Nephron progenitor cell (in vitro differentiated cells): ENCODE data around the gene SLC35F1.
"Not testable (repeated sequence)": the region's sequence is repeated elsewhere in the genome, so short reads cannot be mapped to it uniquely, and the experiment has no call there.

Experiments
- DNase-seq: peaks from one replicate; pipeline ENCODE4 v3.0.0; 2021
- H3K27ac Mint-ChIP-seq: 2 replicates; pipeline ENCODE4 v1.8.0; 2021; ENCODE audit warnings: mild to moderate bottlenecking, moderate library complexity, mixed read lengths
- H3K27me3 Mint-ChIP-seq: 2 replicates; pipeline ENCODE4 v1.8.0; 2021; ENCODE audit warnings: mild to moderate bottlenecking, low read depth, mixed read lengths; ENCODE audit not compliant: poor library complexity
- H3K36me3 Mint-ChIP-seq: 2 replicates; pipeline ENCODE4 v1.8.0; 2021; ENCODE audit warnings: low read depth, mixed read lengths
- H3K4me1 Mint-ChIP-seq: 2 replicates; pipeline ENCODE4 v1.8.0; 2021; ENCODE audit warnings: mixed read lengths
- H3K4me3 Mint-ChIP-seq: 2 replicates; pipeline ENCODE4 v1.8.0; 2021; ENCODE audit warnings: mild to moderate bottlenecking, moderate library complexity, mixed read lengths
- H3K9me3 Mint-ChIP-seq: 2 replicates; pipeline ENCODE4 v1.8.0; 2021; ENCODE audit warnings: mild to moderate bottlenecking, moderate library complexity, mixed read lengths
- TF ChIP-seq, protein P1 (sequence below): fragments of 200-600 bp; sonication (generic); IDR thresholded peaks from 2 replicates; pipeline ENCODE4 v1.5.0; 2021; ENCODE audit warnings: antibody characterized with exemption

The SLC35F1 gene

DNA sequence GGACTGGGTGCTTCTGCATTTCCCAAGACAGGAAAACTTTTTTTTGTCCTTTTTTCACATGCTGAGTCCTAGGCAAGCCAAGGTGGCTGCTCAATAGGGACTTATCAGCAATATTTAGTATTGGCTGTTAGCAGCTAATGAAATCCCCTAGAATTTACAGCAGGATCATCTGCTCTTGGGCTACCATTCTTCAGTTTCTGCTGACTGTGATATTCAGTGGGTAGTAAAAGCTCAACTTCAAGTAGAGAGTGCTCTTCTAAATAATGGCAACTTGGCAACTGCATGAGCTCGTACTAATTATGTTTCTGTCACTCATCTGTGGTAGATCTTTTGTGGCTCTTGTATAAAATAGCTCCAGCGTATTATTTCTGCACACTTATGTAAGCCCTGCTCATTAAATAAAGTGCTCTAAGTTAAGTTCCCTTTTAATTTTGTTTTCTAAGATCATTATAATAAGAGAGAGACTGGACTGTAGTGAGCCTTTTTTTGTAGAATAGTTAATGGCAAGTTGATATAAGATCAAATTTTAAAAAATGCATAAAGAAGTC lies 110.3 kb downstream of the SLC35F1 start:
- H3K4me3 Mint-ChIP-seq = no peak overlapping the region
- H3K36me3 Mint-ChIP-seq = no peaks in the 10 kb centered on the region
- TF ChIP-seq, protein P1, sequence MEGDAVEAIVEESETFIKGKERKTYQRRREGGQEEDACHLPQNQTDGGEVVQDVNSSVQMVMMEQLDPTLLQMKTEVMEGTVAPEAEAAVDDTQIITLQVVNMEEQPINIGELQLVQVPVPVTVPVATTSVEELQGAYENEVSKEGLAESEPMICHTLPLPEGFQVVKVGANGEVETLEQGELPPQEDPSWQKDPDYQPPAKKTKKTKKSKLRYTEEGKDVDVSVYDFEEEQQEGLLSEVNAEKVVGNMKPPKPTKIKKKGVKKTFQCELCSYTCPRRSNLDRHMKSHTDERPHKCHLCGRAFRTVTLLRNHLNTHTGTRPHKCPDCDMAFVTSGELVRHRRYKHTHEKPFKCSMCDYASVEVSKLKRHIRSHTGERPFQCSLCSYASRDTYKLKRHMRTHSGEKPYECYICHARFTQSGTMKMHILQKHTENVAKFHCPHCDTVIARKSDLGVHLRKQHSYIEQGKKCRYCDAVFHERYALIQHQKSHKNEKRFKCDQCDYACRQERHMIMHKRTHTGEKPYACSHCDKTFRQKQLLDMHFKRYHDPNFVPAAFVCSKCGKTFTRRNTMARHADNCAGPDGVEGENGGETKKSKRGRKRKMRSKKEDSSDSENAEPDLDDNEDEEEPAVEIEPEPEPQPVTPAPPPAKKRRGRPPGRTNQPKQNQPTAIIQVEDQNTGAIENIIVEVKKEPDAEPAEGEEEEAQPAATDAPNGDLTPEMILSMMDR = no peak
- H3K27me3 Mint-ChIP-seq = no peaks in the 10 kb centered on the region
- H3K9me3 Mint-ChIP-seq = no peaks in the 10 kb centered on the region
- DNase-seq = no peak
- no peaks in the 10 kb centered on the region for H3K4me1 Mint-ChIP-seq
- no peak overlapping the region for H3K27ac Mint-ChIP-seq

DNA sequence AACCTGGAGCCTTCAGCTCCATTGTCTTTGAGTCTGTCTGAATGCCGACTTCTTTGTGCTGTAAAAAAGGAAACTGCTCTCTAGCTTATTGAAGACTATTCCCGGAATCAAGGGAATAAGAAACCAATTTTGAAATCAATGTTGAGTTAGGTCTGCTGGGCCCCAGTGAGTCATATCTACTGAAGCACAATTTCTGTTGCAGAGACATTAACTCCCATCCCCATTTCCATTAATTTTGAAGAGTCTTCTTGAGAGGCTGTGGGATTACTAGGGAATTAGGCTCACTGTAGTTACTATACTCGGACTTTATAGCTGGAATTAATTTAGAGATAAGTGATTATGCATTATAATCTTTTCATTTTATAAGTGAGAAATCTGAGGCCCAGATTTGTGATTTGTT lies 116.7 kb downstream of the SLC35F1 start:
- no peak for DNase-seq
- Mint-ChIP-seq H3K36me3 (no peaks in the 10 kb centered on the region), H3K4me3 (no peak overlapping the region), H3K9me3 (no peaks in the 10 kb centered on the region), H3K27me3 (peaks cover 3% of the 10 kb centered on the region), H3K4me1 (no peaks in the 10 kb centered on the region), H3K27ac (no peak overlapping the region)
- TF ChIP-seq, protein P1 = no peak

DNA sequence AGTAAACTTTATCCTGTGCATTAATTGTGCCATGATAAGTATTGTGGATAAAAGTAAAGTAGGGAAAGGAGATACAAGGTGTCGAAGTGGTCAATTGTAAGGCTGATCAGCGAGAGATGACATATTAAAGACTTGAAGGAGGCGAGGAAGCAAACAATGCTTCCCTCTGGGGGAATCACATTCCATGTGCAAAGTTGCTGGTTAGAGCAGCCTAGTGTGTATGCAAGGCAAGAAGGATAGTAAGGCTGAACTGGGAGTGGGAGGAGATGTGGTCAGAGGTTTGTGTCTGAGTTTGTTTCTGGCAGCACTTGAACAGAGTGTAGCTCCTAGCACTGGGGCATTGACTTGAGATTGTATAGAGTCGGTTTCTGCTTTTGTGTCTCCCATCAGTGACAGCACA lies 122.9 kb downstream of the SLC35F1 start:
- peaks cover 3% of the 10 kb centered on the region for H3K27me3 Mint-ChIP-seq
- H3K36me3 Mint-ChIP-seq = no peaks in the 10 kb centered on the region
- no peak overlapping the region for H3K27ac Mint-ChIP-seq
- no peak overlapping the region for H3K4me3 Mint-ChIP-seq
- DNase-seq = no peak
- no peaks in the 10 kb centered on the region for H3K4me1 Mint-ChIP-seq
- TF ChIP-seq, protein P1 = no peak
- peaks cover 1% of the 10 kb centered on the region for H3K9me3 Mint-ChIP-seq

DNA sequence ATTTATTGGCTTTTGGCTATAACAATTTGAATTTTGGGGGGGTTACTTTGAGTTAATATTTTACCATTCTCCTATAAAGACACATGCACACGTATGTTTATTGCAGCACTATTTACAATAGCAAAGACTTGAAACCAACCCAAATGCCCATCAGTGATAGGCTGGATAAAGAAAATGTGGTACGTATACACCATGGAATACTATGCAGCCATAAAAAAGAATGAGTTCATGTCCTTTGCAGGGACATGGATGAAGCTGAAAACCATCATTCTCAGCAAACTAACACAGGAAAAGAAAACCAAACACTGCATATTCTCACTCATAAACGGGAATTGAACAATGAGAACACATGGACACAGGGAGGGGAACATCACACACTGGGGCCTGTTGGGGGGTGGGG lies 130.4 kb downstream of the SLC35F1 start:
- not testable (repeated sequence) for H3K27me3 Mint-ChIP-seq, H3K4me3 Mint-ChIP-seq, DNase-seq, H3K4me1 Mint-ChIP-seq, H3K36me3 Mint-ChIP-seq, H3K27ac Mint-ChIP-seq
- peaks cover 24% of the 10 kb centered on the region for H3K9me3 Mint-ChIP-seq

DNA sequence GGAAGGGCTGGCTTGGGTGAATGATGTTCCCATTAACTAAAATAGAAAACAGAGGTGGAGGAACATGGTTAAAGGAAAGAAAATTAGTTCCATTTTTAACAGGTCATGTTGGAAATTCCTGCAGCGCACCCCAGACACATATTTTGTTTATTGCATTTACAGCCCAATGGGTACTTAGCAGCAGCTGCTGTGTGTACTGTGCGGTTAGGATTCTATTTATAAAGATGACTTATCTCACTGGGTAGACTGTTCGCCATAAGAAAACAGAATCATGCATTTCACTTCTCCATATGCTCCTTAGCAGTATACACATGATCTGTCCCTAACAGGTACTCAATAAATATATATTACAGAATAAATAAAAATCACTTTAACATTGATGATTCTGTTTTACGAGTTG lies 135.8 kb downstream of the SLC35F1 start:
- H3K4me3 Mint-ChIP-seq = no peak overlapping the region
- H3K27me3 Mint-ChIP-seq = no peaks in the 10 kb centered on the region
- TF ChIP-seq, protein P1 = no peak
- no peak overlapping the region for H3K27ac Mint-ChIP-seq
- H3K4me1 Mint-ChIP-seq = peaks cover 12% of the 10 kb centered on the region
- no peaks in the 10 kb centered on the region for H3K9me3 Mint-ChIP-seq
- no peaks in the 10 kb centered on the region for H3K36me3 Mint-ChIP-seq
- DNase-seq = no peak

DNA sequence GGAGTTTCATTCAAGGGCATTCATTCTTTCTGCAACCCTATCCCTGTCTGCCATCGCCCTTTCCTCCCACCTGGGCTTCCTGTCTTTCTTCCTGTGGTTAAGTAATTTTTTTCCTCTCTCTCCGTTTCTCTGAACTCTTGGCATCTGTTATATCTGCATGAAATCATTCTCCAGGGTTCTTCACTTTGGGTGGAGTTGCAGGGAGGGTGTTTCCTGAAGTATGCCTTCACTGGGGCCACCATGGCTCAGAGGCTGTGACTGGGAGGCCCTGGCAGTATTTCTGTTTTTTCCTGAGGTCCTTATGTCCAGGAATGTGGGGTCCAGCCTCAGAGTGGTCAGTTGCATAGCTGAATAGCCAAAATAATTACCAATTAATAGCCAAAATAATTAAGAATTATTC lies 137.2 kb downstream of the SLC35F1 start:
- Mint-ChIP-seq H3K4me1 (peaks cover 12% of the 10 kb centered on the region), H3K9me3 (no peaks in the 10 kb centered on the region), H3K27ac (no peak overlapping the region), H3K36me3 (no peaks in the 10 kb centered on the region), H3K27me3 (no peaks in the 10 kb centered on the region), H3K4me3 (no peak overlapping the region)
- DNase-seq = no peak
- TF ChIP-seq, protein P1 = no peak
